IMR-90 (cell line): ENCODE results near the gene MOB3B.

Experiments
- FOS ChIP-seq: fragments of 150-350 bp; IDR thresholded peaks from 2 replicates; pipeline ENCODE4 v1.6.1; 2016; ENCODE audit warnings: low read depth, low read length
- POLR2A ChIP-seq: IDR thresholded peaks from 2 replicates; pipeline ENCODE4 v1.6.1; 2012; ENCODE audit warnings: mild to moderate bottlenecking, low read depth, low read length
- TF ChIP-seq, protein P1 (sequence below): conservative IDR thresholded peaks from 2 replicates; pipeline ENCODE4 v1.5.1; 2012; ENCODE audit warnings: mild to moderate bottlenecking, low read depth, low read length, improper control_type of control experiment

- TF ChIP-seq POLR2A (no peak), FOS (no peak)
- TF ChIP-seq, protein P1, sequence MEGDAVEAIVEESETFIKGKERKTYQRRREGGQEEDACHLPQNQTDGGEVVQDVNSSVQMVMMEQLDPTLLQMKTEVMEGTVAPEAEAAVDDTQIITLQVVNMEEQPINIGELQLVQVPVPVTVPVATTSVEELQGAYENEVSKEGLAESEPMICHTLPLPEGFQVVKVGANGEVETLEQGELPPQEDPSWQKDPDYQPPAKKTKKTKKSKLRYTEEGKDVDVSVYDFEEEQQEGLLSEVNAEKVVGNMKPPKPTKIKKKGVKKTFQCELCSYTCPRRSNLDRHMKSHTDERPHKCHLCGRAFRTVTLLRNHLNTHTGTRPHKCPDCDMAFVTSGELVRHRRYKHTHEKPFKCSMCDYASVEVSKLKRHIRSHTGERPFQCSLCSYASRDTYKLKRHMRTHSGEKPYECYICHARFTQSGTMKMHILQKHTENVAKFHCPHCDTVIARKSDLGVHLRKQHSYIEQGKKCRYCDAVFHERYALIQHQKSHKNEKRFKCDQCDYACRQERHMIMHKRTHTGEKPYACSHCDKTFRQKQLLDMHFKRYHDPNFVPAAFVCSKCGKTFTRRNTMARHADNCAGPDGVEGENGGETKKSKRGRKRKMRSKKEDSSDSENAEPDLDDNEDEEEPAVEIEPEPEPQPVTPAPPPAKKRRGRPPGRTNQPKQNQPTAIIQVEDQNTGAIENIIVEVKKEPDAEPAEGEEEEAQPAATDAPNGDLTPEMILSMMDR: no peak
Observed at GRCh38 chr9:27453860-27454553, 75.6 kb downstream of the MOB3B start.
